CD4-positive, alpha-beta T cell treated with Interleukin-4 for 1 hour (primary cell): ENCODE measurements around the gene SNUPN.
"Not testable (repeated sequence)": the region's sequence is repeated elsewhere in the genome, so short reads cannot be mapped to it uniquely, and the experiment has no call there.

ENCODE experiments used
- DNase-seq, 2 donors: peaks; one replicate each; pipeline ENCODE4 v3.0.0-alpha.2; 2020 to 2022

SNUPN gene

DNA sequence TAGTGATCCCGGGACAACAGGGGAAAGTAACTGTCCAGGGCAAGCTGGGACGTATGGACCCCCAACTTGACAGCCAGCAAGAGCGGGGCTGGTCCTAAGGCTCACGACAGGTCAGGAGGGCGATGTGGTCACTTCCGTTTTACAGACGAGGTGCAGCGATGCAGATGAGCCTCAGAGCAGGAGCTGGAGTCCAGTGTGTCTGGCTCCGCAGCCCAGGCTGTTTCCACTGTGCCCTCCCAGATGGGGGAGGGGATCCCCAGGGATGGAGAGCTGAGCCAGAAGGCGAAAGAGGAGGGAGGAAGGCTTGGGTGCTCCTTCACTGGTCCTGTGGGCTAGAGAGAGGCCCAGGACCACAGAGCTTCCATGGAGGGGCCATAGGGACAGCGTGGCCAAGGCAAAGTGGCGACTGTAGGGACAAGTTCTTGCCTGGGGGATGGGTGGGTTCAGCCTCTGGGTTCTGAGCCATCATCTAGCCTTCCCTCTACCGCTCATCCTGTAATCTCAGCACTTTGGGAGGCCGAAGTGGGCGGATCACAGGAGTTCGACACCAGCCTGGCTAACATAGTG, 27.9 kb upstream of the SNUPN start:
- DNase-seq: no peak

DNA sequence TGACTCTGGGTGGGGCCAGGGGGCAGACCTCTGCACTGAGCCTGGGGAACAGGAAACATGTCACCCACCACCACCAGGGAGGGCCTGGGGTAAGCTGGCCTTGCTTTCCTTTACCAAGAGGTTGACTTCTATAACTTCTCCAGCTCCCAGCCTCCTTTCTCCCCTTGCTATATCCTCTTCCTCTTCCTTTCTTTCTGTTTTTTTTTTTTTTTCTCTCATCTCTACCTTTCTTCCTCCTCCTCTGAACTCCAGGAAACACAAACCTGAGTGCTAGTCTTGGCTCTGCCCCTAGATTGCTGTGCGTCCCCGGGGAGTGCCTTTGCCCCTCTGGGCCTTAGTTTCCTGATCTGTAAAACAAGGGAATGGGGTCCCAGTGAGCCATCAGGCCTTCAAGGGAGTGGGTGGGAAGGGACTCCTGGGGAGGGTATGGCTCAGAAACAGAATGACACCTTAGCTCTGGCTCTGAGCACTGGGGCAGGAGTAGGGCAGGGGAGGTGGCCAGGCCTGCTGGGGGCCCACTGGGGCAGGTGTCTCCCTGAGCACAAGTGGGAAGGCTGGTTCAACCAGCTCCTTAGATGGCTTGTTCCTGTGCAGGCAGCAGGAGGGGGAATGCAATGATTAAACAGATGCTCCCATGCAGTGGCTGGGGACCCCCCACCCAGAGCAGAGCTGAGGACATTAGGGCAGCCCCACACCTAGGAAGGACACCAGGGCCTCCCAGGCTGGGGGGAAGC, 26.5 kb upstream of the SNUPN start:
- DNase-seq: no peak

DNA sequence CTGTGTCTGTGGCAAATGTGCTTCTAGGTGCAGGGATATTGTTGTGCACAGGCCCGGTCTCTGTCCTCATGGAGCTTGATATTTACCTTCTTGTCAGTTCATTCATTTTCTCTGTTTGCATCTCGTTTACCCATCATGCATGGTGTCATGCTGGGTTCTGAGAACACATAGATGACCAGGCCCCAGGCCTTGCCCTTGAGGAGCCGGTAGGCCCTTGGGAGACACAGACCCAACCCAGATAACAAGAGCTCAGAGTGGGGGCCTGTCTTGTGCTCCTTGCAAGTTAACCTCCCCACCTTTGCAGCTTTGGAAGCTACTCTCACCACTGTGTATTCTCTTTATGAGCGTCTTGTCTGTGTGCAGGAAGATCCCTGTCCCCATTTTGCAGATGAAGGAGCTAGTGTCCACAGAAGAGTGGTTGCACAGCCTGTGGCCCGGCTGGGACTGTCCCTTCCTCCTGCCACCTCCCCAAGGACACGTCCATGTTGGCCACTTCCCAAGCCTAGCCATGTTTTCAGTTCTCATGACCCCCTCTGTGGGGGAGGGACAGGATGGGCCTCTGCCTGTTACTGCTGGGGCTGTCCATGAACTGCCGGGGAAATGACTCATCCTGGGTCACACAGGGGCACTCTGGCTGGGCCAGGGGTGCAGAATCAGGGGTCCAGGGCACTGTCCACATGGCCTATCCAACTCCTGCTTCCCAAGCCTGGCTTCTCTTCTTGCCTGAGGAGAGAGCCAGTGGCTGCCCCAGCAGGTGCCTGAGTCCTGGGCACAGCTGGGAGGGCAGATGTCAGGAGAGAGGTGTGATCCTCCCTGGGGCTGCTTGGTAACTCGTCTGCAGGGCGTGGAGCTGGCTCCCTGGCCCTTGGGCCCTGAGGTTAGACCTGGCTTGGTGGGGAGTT, 25.6 kb upstream of the SNUPN start:
- DNase-seq: no peak

DNA sequence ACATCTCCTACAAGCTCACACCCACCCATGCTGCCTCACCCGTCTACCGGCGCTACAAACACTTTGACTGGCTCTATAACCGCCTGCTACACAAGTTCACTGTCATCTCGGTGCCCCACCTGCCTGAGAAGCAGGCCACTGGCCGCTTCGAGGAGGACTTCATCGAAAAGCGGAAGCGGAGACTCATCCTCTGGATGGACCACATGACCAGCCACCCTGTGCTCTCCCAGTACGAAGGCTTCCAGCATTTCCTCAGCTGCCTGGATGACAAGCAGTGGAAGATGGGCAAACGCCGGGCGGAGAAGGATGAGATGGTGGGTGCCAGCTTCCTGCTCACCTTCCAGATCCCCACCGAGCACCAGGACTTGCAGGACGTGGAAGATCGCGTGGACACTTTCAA, 24.3 kb upstream of the SNUPN start:
- no peak for DNase-seq

DNA sequence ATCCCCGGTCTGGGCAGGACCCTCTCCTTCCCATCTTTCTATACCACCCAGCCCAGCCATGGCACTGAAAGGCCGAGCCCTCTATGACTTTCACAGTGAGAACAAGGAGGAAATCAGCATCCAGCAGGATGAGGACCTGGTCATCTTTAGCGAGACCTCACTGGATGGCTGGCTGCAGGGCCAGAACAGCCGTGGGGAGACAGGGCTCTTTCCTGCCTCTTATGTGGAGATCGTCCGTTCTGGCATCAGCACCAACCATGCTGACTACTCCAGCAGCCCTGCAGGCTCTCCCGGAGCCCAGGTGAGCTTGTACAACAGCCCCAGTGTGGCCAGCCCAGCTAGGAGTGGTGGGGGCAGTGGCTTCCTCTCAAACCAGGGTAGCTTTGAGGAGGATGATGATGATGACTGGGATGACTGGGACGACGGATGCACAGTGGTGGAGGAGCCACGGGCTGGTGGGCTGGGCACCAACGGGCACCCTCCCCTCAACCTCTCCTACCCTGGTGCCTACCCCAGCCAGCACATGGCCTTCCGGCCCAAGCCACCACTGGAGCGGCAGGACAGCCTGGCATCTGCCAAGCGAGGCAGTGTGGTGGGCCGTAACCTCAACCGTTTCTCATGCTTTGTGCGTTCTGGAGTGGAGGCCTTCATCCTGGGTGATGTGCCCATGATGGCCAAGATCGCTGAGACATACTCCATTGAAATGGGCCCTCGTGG, 23.7 kb upstream of the SNUPN start:
- DNase-seq: no peak

DNA sequence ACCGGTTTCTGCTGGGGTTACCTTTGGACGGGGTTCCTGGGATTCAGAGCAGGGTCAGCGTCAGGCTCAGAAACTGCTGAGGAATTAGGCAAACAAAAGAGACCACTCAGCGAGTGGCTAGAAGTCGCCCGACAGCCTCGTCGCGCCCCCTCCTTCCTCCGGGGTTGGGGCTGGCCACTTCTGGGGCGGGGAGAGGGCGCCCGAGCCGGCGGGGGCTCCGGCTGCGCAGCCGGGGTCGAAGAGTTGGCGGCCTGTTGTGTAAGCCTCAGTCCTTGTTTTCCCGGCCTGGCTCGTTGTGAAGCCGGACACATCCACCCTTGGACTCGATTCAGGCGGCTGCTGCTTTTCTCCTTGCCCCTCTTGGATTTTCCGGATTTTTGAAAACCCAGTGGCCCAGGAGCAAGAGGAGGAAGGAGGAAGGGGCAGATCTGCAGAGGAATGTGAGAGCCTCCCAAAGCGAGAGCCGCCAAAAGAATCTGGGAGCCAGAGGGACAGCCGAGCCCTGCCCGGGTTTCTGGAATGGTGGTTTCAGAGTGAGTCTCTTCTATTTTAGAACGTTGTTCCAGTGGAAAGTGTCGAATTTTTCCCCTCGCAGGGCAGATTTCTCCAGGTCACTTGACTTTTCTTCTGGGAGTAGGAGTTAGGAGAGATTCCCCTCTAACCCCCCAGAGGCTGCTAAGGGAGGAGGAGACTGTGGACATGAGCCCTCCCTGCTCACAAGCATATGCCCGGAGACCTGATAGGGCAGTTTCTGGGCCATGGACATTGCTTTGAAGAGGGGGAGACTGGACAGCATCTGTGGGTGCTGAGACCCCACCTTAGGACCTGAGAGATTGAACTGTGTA, 22.9 kb upstream of the SNUPN start:
- DNase-seq: no peak

DNA sequence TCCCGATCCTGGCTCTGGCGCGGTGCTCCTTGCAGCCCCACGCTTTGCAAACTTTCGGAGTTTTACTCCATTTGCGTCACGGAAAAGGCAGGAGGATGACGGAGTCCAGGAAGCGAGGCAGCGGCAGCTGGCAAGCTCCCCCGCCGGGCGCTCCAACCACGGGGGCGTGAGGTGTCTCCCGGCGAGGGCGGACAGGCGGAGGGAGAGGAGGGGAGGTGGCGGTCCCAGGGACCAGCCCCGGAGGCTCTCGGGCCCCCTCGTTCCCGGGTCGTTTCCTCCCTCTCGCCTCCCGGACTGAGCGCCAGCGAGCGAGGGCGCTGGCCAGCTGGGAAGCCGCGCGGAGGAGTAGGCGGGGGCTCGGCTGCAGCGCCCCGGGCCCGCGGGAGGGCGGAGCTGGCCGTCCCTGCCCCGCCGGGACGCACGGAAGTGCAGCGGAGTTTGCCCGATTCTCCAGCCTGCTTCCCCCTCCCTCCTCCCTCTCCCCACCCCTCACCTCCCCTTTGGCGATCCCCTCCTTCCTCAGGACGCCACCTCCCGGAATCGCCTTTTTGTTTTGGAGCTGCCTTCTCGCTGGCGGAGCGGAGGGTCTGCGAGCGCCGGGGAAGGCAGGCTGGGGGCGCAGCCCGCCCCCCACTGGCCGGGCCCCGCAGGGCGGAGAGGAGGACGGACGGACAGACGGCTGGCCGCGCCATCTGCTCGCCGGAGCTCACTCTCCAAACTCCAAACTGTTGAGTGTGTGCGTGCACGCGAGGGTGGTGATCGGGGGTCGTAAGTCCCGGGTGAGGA, 22.0 kb upstream of the SNUPN start, which contains the start of gene SNX33:
SNX33 (plus strand) TSS at position 543 of the 786 bp plus-strand sequence. CDS start 1,191 bp downstream, outside the sequence.
- peak; percentile 29 to 44 for DNase-seq

DNA sequence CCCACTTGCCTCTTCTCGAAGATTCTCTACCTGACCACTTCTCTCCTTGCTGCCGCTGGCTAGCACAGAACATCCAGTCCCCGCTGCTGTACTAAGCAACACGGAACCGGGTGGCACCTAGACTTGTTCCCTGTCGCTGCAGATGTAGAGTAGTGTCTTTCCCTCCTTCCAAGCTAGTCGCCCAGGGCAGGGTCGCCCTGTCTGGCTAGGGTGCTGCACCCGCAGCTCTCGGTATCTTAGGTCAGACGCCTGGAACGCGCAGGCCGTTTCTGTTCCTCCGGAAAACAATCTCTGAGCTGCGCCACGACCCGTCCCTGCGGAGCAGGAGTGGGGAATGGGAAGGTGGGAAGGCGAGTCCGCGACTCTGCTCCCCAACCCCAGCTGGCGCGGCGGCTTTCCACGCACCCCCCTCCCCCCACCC, 21.4 kb upstream of the SNUPN start:
- no peak for DNase-seq

DNA sequence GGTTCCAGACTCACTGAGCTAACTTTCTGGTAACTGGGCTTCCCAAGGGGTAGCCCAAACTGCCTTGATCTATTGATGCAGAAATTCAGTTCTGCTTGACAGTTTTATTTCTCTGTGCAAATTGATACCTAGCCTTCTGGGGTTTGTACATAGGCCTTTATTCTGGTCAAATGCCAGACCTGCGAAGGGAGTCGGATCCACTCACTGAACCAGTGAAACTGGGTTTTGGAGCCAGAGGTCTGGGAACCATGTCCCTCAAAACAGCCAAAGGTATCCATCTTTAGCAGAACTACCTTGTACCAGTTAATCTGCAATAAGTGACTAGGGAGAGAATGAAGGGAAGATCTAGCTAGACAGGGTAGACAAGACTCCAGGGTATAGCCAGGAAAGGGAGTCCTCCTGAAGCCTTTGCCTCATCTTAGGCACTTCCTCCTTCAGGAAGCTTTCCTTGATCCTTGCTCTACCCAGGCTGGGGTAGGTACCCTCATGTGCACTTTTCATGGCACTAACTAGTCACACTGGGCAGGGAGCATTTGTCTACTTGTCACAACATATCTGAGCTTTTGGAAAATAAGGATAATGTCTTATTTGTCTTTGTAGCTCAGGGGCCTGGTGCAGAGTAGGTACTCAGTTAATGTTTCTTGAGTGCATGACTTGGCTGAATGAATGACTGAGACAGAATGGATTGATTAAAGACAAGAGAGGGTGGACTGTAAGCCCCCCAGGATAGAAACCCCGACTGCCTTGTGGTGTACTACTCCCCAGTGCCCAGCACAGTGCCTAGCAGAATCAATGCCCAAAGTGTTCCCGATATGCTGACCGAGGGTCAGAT, 20.8 kb upstream of the SNUPN start:
- no peak for DNase-seq

DNA sequence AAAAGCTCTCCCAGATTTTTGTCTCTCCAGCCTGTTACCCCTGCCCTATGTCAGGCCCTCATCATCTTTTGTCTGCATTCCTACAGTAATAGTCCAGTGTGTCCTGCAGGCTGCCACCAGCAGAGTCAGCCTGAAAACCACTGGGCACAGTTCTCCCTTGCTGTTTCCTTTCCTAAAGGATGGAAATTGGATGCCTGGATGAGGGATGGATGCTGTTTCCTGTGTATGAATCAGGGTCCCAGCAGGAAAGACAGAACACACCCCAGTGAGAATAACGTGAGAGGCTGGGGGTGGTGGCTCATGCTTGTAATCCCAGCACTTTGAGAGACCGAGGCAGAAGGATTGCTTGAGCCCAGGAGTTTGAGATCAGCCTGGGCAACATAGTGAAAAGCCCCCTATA, 18.9 kb upstream of the SNUPN start:
- no peak for DNase-seq

DNA sequence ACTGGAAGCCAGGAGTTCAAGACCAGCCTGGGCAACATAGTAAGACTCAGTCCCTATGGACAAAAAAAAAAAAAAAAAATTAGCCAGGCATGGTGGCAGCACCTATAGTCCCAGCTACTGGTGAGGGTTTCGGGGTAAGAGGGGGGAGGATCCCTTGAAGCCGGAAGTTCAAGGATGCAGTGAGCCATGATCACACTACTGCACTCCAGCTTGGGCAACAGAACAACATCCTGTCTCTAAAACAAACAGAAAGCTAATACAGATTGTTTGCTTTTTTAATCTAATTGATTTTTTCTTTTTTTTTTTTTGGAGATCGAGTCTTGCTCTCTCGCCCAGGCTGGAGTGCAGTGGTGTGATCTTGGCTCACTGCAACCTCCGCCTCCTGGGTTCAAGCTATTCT, 16.1 kb upstream of the SNUPN start:
- DNase-seq: no peak

DNA sequence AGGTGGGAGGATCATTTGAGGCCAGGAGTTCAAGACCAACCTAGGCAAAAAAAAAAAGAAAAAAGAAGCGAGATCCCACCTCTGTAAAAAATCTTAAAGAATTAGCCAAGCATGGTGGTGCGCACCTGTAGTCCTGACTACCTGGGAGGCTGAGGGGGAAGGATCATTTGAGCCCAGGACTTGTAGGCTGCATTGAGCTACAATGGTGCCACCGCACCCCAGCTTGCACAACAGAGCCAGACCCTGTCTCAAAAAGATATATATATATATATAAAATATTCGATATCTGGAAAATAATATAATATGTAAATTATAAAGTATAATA, 15.6 kb upstream of the SNUPN start:
- DNase-seq: no peak

DNA sequence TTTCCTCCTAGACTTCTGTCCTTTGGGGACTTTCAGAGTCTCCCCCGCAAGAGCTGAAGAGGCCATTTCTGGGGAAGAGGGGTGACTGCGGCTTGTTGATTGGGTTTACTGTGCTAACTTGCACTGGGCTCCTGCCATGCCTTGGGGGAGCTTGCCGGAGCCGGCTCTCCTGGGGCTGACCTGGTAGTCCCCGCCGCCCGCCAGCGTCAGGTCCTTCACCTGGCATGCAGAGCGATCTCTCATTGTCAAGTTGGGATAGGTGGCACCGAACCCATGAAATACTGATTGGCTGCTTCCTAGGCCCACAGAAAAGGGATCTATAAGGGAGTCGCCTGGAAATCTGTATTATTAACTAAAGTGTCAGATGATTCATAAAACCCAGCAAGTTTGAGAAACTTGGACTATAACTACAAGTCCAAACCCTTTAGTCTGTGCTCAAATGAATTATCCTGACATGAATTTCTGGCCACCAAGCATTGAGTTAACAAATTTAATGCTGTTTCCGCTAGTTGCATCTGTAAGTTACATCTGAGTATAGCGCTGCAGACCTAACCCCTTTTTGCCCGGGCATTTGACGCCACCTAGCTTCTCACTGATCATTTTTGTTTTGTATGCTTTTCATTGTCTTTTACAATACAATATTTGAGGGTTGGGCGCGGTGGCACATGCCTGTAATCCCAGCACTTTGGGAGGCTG, 15.1 kb upstream of the SNUPN start:
- peak; percentile 60 to 75 for DNase-seq

DNA sequence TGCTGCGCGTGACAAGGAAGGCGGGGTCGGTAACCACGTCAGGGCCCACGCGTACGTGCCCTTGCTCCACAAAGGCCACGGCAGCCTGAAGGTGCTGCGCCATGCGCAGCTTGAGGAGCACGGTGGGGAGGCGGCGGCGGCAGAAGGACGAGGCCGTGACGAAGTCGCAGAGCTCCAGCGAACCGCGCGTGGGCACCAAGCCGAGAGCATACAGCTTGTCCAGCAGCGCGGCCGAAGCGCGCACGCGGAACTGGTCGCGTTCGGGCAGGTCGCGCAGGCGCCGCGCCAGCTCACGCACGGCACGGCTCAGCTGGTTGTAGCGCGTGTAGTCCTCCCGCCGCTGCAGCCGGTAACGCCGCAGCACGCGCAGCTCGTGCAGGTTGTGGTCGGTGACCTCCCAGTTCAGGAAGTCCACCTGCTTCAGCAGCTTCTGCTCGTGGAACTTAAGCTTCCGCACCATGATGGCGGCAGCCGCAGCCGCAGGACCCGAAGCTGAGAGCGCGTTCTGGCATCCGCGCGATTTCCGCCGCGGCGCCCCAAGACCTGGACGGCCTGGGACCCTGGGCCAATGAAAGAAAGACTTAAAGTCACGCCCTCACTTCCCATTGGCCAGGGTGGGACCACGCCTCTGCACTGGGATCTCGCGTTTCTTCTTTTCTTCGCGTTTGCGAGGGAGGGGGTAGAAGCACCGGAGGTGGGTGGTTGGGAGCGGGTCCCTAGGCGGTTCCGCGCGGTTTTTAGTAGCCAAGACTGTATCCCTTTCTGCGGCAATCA, 14.4 kb upstream of the SNUPN start, which contains the start of gene IMP3:
IMP3 (minus strand) TSS at position 516 of the 774 bp plus-strand sequence; CDS start at position 460, 56 bp downstream.
- peak; percentile 93 to 95 for DNase-seq

DNA sequence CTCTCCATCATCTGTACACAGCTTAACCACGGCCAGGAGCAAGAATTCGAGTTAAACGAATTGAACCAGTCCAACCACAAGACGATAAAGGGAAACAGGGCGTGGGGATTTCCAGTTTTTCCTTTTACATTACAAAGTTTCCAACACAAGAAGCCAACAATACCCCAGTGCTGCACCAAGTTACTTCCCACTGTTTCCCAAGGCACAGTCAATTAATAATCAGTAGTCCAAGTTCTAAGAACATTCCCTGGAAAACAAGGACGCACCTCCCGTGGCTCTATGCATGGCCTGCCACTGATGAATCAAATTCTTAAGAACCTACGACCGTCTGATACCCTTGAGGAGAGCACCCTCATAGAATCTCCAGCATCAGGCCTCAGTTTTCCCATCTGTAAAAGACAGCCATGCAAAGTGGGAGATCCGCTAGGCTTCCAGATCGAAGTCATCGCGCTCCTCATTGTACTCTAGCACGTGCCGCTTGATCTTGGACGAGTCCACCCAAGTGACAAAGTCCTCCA, 13.7 kb upstream of the SNUPN start:
- peak in 1 of 2 donors; percentile 30 for DNase-seq

DNA sequence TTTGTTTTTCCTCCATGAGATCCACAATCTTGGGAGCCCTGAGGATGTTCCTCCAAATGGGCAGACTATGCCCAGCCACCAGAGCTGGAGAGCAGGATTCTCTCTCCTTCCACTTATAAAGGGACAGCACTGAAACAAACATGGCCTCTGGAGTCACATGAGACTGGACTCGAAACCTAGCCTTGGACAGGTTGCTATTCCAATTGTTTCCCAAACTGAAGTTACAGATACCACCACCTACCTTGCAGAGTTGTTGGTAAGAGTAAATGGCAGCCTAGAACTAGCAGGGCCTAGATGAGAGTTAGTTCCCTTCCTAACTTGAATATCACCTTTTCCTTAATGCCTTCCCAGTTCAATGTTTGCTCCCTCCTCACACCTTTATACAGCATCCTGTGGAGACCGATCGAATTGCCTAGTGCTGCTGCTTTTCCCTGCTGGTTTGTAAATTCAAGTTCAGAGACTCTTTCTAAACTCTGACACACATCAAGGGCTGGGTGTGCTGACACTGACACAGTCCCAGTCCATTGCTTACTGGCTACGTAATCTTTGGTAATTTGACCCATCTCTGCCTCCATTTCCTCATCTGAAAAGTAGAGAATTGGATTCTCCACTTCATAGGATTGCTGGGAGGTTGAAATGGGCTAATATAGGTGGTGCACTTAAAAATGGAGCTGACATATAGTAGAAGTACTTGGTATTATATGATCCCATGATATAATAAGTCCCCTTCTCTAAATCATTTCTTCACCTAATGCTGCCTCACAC, 11.9 kb upstream of the SNUPN start:
- no peak for DNase-seq

DNA sequence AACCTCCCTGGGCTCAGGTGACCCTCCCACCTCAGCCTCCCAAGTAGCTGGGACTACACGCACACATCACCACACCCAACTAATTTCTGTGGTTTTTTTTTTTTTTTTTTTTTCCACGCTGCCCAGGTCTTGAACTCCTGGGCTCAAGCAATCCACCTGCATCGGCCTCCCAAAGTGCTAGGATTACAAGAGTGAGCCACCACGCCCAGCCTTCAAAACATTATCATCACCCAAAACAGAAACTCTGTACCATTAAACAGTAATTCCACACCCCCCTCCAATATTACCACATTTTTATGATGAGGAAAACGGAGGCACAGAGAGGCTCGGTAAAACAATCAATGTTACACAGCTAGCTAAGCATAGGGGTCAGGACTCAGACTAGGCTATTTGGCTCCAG, 10.5 kb upstream of the SNUPN start:
- DNase-seq: no peak

DNA sequence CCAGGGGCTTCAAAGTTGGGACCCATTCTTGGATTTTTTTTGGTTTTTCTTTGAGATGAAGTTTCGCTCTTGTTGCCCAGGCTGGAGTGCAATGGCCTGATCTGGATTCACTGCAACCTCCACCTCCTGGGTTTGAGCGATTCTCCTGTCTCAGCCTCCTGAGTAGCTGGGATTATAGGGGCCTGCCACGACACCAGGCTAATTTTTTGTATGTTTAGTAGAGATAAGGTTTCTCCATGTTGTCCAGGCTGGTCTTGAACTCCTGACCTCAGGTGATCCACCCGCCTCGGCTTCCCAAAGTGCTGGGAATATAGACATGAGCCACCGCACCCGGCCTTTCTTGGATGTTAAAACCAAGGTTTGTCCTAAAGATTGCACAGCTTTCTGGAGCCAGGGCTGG, 8.4 kb upstream of the SNUPN start:
- not testable (repeated sequence) for DNase-seq
